ENCODE measurements around the gene PROSER3.

- TF ChIP-seq CTCF (IDR thresholded peaks at IDR 0.05) (no peak), EZH2 (IDR thresholded peaks at IDR 0.05; ENCODE audit: borderline replicate concordance, insufficient read depth, low read depth, low read length, poor library complexity, severe bottlenecking) (no peak)
Observed at GRCh38 chr19:35721374-35721773, 36.6 kb upstream of the PROSER3 start.

Measured in B cell (primary cell).